GM12878 (cell line): ENCODE data around the gene LSAMP. TPM values are rescaled to one million over a fixed set of nuclear protein-coding genes. Genes with fewer than 3 reads are reported as not detected.

Source experiments
- ATAC-seq: fragments of 200-7000 bp; cut with Tn5 transposase; 3 replicates; pipeline ENCODE4 v1.9.1; 2020; ENCODE audit warnings: mild to moderate bottlenecking, moderate library complexity
- BruUV-seq: library from RNA; stranded (reverse); fragments of 400-500 nt; replicated peaks from 2 replicates; lab custom pipeline; 2021; lab: Mats Ljungman, UMichigan
- CTCF ChIA-PET: fragments of 300-600 bp; sonication (Branson Sonifier 250); formaldehyde crosslinking; extraction: SDS; loops from one replicate; lab custom pipeline; 2021; ENCODE audit warnings: inconsistent platforms; lab: Yijun Ruan, JAX
- POLR2A ChIA-PET: fragments of 350-600 bp; formaldehyde crosslinking; extraction: SDS; loops from one replicate; lab custom pipeline; 2021; ENCODE audit warnings: inconsistent platforms; lab: Charles Lee
- RAD21 ChIA-PET: fragments of 300-600 bp; sonication (Branson Sonifier 250); formaldehyde crosslinking; loops from one replicate; lab custom pipeline; 2023; ENCODE audit warnings: antibody characterized with exemption; ENCODE audit not compliant: unreplicated experiment; lab: Charles Lee
- SMC1A ChIA-PET: fragments of 300-600 bp; sonication (Branson Sonifier 250); formaldehyde crosslinking; loops from one replicate; lab custom pipeline; 2023; ENCODE audit not compliant: unreplicated experiment, uncharacterized antibody; lab: Charles Lee
- DNase-seq: peaks from one replicate; pipeline ENCODE4 v3.0.0-alpha.2; 2011; ENCODE audit warnings: low read depth, low spot score
- FAIRE-seq: peaks from 3 replicates; lab custom pipeline; 2011; peaks lifted over from hg19 to GRCh38; lab: Jason Lieb, UNC
- H2AFZ ChIP-seq: 2 replicates; pipeline ENCODE4 v1.6.0; 2011; ENCODE audit warnings: low read depth, low read length, control low read depth; ENCODE audit not compliant: control insufficient read depth
- H3K27ac ChIP-seq: 2 replicates; pipeline ENCODE4 v1.5.1; 2011; ENCODE audit warnings: control low read depth; ENCODE audit not compliant: control insufficient read depth, insufficient read depth
- H3K27me3 ChIP-seq, 2 experiments: replicated peaks in 1 of 2; 2 replicates each; pipeline versions ENCODE4 v1.6.0 to v1.6.1; 2011; ENCODE audit warnings: low read length in 1 of 2; ENCODE audit not compliant: control insufficient read depth in 2 of 2, insufficient read depth in 2 of 2
- H3K36me3 ChIP-seq, 2 experiments: 2 replicates each; pipeline ENCODE4 v1.5.1; 2011; ENCODE audit warnings: low read length in 1 of 2; ENCODE audit not compliant: control insufficient read depth in 2 of 2, insufficient read depth in 2 of 2
- H3K4me1 ChIP-seq: 2 replicates; pipeline ENCODE4 v1.6.1; 2011; ENCODE audit warnings: mild to moderate bottlenecking, low read length, moderate library complexity, mixed read lengths; ENCODE audit not compliant: control insufficient read depth, insufficient read depth
- H3K4me2 ChIP-seq: 2 replicates; pipeline ENCODE4 v1.6.0; 2011; ENCODE audit warnings: control low read depth; ENCODE audit not compliant: control insufficient read depth, insufficient read depth
- H3K4me3 ChIP-seq: fragments of 200-600 bp; sonication (generic); 2 replicates; pipeline ENCODE4 v1.5.1; 2016
- H3K79me2 ChIP-seq: 2 replicates; pipeline ENCODE4 v1.6.0; 2011; ENCODE audit warnings: low read length; ENCODE audit not compliant: control insufficient read depth, insufficient read depth
- H3K9ac ChIP-seq: 2 replicates; pipeline ENCODE4 v1.8.0; 2011; ENCODE audit warnings: low read length, control low read depth, mixed read lengths; ENCODE audit not compliant: control insufficient read depth, insufficient read depth
- H3K9me3 ChIP-seq: replicated peaks from 3 replicates; pipeline ENCODE4 v1.5.1; 2011; ENCODE audit warnings: mild to moderate bottlenecking, low read length; ENCODE audit not compliant: control insufficient read depth, insufficient read depth
- H4K20me1 ChIP-seq: 2 replicates; pipeline ENCODE4 v1.6.0; 2011; ENCODE audit not compliant: control insufficient read depth, insufficient read depth
- BHLHE40 ChIP-seq, 2 experiments: fragments of 450-650 bp in 1 of 2; IDR thresholded peaks; 2 replicates each; pipeline ENCODE4 v1.6.1; 2011 to 2017; ENCODE audit warnings: low read depth in 2 of 2, borderline replicate concordance in 1 of 2, improper control_type of control experiment in 1 of 2, low read length in 1 of 2, mild to moderate bottlenecking in 1 of 2
- IKZF1 ChIP-seq: fragments of 450-650 bp; conservative IDR thresholded peaks from 2 replicates; pipeline ENCODE4 v1.6.1; 2017; ENCODE audit warnings: antibody characterized with exemption, mild to moderate bottlenecking
- JUND ChIP-seq: IDR thresholded peaks from 2 replicates; pipeline ENCODE4 v1.6.1; 2012; ENCODE audit warnings: low read depth, mild to moderate bottlenecking, low read length, improper control_type of control experiment, moderate library complexity
- MEF2A ChIP-seq: IDR thresholded peaks from 2 replicates; pipeline ENCODE4 v1.6.1; 2011; ENCODE audit warnings: low read depth, mild to moderate bottlenecking, low read length, moderate library complexity; ENCODE audit not compliant: insufficient read depth
- SIN3A ChIP-seq: IDR thresholded peaks from 2 replicates; pipeline ENCODE4 v1.6.1; 2012; ENCODE audit warnings: low read depth, low read length, improper control_type of control experiment
- TCF3 ChIP-seq: IDR thresholded peaks from 2 replicates; pipeline ENCODE4 v1.6.1; 2012; ENCODE audit warnings: low read depth, mild to moderate bottlenecking, low read length, borderline replicate concordance; ENCODE audit not compliant: insufficient read depth
- WGBS: methylation state at CpG from one replicate; pipeline ENCODE4 v1.1.6; 2016; ENCODE audit warnings: low lambda C conversion rate; ENCODE audit not compliant: insufficient replicate concordance, insufficient coverage; ENCODE audit errors: missing lambda C conversion rate; 5-methylcytosine and 5-hydroxymethylcytosine counted together
- in situ Hi-C: fragments of 300-500 bp; cut with MboI; formaldehyde crosslinking; loops from 9 replicates; pipeline ENCODE4 v1.14.3; 2018; ENCODE audit warnings: mixed read lengths
- intact Hi-C: fragments of 100-400 bp; cut with micrococcal nuclease; formaldehyde crosslinking; loops from one replicate; pipeline ENCODE4 v1.14.2; 2022; ENCODE audit not compliant: unreplicated experiment
- polyA plus RNA-seq, 11 experiments: library from polyadenylated mRNA; depleted of rRNA in 4 of 11; unstranded in 6 of 11; stranded (reverse) in 5 of 11; fragments of >200 nt; fragmentation: Nextera tagmentation in 4 of 11; fragmentation: Illumina TruSeq in 1 of 11; extraction: Ambion mirVana in 4 of 11; extraction: Trizol in 1 of 11; gene quantifications; 1 replicate in 1 of 11; 2 replicates in 10 of 11; pipeline versions ENCODE4 v1.2.1 to v1.2.3, GENCODE V29; 2011 to 2016; ENCODE audit warnings: inconsistent platforms in 2 of 11, missing spikeins in 2 of 11, low read depth in 1 of 11
- total RNA-seq, 4 experiments: library from RNA; depleted of rRNA in 3 of 4; stranded (reverse); fragments of >200 nt in 3 of 4; fragmentation: Illumina TruSeq in 1 of 4; extraction: Trizol in 1 of 4; gene quantifications; 2 replicates each; pipeline versions ENCODE4 v1.2.1 to v1.2.3, GENCODE V29; 2013 to 2021
- TF ChIP-seq, protein P1 (sequence below): fragments of 450-650 bp; IDR thresholded peaks from 2 replicates; pipeline ENCODE4 v1.6.1; 2017; ENCODE audit warnings: mild to moderate bottlenecking, moderate library complexity
- TF ChIP-seq, protein P2 (sequence below): fragments of 450-650 bp; IDR thresholded peaks from 2 replicates; pipeline ENCODE4 v1.6.1; 2018; ENCODE audit warnings: mild to moderate bottlenecking, low read depth, moderate library complexity; ENCODE audit not compliant: partially characterized antibody

LSAMP gene
- total and polyA plus RNA-seq, 10 of the 15 experiments (the other 5 are each of a cell fraction or from before 2014, with no cell fraction given): 2.0 to 12.7 (median 6.5) TPM

DNA sequence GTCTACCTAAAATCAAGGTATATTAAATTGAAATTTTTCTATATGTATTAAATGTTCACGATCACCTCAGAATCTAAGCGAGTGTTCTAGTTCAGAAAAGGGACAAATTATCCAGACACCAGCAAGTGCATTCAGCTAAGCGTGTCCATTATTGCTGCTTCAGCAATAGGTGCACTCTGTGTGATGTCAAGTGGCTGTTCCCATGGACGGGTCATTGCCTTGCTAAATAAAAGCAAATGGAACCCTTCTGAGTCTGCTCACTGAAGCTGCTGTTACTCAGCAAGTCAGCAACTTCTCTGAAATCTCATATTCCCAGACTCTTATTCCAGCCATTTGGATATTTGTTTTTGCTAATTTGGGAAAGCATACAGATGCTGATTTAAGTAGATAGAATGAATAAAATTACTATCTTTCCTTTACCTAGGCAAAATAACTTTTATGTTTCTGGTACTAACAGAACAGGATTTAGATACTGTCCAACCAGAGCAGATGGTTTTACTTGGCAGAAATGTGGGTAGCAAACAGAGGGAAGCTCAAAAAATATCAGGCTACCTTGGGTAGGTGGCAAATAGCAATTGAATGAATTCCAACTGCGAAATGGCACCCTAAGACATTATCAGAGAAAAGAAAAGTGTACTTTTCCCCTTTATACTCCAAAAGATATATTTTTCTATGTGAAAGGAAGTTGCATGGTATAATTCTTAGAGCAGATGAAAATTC lies 415.0 kb downstream of the LSAMP start (continued):
- TF ChIP-seq, protein P1, sequence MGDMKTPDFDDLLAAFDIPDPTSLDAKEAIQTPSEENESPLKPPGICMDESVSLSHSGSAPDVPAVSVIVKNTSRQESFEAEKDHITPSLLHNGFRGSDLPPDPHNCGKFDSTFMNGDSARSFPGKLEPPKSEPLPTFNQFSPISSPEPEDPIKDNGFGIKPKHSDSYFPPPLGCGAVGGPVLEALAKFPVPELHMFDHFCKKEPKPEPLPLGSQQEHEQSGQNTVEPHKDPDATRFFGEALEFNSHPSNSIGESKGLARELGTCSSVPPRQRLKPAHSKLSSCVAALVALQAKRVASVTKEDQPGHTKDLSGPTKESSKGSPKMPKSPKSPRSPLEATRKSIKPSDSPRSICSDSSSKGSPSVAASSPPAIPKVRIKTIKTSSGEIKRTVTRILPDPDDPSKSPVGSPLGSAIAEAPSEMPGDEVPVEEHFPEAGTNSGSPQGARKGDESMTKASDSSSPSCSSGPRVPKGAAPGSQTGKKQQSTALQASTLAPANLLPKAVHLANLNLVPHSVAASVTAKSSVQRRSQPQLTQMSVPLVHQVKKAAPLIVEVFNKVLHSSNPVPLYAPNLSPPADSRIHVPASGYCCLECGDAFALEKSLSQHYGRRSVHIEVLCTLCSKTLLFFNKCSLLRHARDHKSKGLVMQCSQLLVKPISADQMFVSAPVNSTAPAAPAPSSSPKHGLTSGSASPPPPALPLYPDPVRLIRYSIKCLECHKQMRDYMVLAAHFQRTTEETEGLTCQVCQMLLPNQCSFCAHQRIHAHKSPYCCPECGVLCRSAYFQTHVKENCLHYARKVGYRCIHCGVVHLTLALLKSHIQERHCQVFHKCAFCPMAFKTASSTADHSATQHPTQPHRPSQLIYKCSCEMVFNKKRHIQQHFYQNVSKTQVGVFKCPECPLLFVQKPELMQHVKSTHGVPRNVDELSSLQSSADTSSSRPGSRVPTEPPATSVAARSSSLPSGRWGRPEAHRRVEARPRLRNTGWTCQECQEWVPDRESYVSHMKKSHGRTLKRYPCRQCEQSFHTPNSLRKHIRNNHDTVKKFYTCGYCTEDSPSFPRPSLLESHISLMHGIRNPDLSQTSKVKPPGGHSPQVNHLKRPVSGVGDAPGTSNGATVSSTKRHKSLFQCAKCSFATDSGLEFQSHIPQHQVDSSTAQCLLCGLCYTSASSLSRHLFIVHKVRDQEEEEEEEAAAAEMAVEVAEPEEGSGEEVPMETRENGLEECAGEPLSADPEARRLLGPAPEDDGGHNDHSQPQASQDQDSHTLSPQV: no peak
- TF ChIP-seq, protein P2, sequence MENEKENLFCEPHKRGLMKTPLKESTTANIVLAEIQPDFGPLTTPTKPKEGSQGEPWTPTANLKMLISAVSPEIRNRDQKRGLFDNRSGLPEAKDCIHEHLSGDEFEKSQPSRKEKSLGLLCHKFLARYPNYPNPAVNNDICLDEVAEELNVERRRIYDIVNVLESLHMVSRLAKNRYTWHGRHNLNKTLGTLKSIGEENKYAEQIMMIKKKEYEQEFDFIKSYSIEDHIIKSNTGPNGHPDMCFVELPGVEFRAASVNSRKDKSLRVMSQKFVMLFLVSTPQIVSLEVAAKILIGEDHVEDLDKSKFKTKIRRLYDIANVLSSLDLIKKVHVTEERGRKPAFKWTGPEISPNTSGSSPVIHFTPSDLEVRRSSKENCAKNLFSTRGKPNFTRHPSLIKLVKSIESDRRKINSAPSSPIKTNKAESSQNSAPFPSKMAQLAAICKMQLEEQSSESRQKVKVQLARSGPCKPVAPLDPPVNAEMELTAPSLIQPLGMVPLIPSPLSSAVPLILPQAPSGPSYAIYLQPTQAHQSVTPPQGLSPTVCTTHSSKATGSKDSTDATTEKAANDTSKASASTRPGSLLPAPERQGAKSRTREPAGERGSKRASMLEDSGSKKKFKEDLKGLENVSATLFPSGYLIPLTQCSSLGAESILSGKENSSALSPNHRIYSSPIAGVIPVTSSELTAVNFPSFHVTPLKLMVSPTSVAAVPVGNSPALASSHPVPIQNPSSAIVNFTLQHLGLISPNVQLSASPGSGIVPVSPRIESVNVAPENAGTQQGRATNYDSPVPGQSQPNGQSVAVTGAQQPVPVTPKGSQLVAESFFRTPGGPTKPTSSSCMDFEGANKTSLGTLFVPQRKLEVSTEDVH: no peak

DNA sequence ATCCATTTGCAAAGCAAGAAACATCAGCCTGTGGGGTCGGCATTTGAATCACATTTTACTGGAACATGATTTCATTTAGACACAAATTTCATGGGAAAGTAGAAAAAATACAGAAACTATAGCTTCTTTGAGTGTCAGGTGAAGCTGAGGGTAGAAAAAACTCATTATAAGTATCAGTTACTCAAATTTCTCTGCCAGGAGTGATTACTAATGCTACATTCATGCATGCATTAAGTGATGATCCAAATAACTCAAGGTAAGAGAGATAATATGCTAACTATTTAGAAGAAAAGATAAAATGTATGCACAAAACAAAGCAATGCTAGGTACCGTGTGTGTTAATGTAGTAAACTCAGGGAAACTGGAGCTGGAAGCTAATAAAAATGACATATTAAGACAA lies 416.0 kb downstream of the LSAMP start:
- Histone ChIP-seq H3K27ac (no peak overlapping the region), H3K27me3 (no peaks in the 10 kb centered on the region), H3K4me2 (no peak overlapping the region), H2AFZ (no peak overlapping the region), H3K4me3 (no peak overlapping the region), H3K4me1 (no peaks in the 10 kb centered on the region), H3K36me3 (no peaks in the 10 kb centered on the region), H3K79me2 (no peaks in the 10 kb centered on the region), H4K20me1 (no peaks in the 10 kb centered on the region), H3K9me3 (no peaks in the 10 kb centered on the region), H3K9ac (no peak overlapping the region)
- FAIRE-seq (no peak), ATAC-seq (no peak), DNase-seq (no peak)
- ChIA-PET POLR2A (interaction anchor here (0.9 kb wide), 1 partner anchor 15 kb away, joined by 3 read pairs; no protein-coding TSS in a partner anchor), SMC1A (interaction anchor here (0.7 to 3.7 kb wide), 6 partner anchors 9 to 371 kb away, joined by 3 to 22 read pairs (median 4); no protein-coding TSS in a partner anchor), CTCF (interaction anchor here (1.3 to 1.6 kb wide), 2 partner anchors 9 to 10 kb away, joined by 3 to 5 read pairs; no protein-coding TSS in a partner anchor), RAD21 (interaction anchor here (2.1 kb wide), 1 partner anchor 9 kb away, joined by 5 read pairs; no protein-coding TSS in a partner anchor)
- in situ Hi-C loops (no loop called here), intact Hi-C loops (no loop called here)
- 29% methylated on average over 2 of the region's 2 CpGs for WGBS
- BruUV-seq: no TSS peak
- TF ChIP-seq BHLHE40 (IDR thresholded peaks at IDR 0.05; ENCODE audit: borderline replicate concordance in 1 of 2, low read depth in 2 of 2, low read length in 1 of 2) (no peak), TCF3 (no peak), SIN3A (no peak), MEF2A (no peak), JUND (no peak), IKZF1 (no peak)
